Heart left ventricle (tissue), 16 donors: Measurements from ENCODE around the gene GALNT10. TPM values are rescaled to one million over a fixed set of nuclear protein-coding genes. Genes with fewer than 3 reads are reported as not detected.

Source experiments
- ATAC-seq, 4 donors: fragments of 200-7000 bp; cut with Tn5 transposase; one replicate each; pipeline ENCODE4 v1.9.1; 2020 to 2022; ENCODE audit warnings: moderate library complexity in 4 of 4, mild to moderate bottlenecking in 3 of 4, moderate number of reproducible peaks in 1 of 4
- DNase-seq, 5 donors: peaks; one replicate each; pipeline ENCODE4 v3.0.0-alpha.2; 2020
- H3K27ac ChIP-seq, 12 donors: fragments of 200-600 bp; sonication (generic) in 4 of 12; one replicate each; pipeline versions ENCODE4 v1.5.0 to v1.8.0; 2016 to 2022; ENCODE audit warnings: mild to moderate bottlenecking in 2 of 12
- H3K27me3 ChIP-seq, 9 donors: fragments of 200-600 bp; sonication (generic) in 2 of 9; one replicate each; pipeline versions ENCODE4 v1.5.1 to v1.8.0; 2016 to 2022; ENCODE audit warnings: mild to moderate bottlenecking in 3 of 9
- H3K36me3 ChIP-seq, 9 donors: fragments of 200-600 bp; sonication (generic) in 2 of 9; one replicate each; pipeline versions ENCODE4 v1.5.0 to v1.8.0; 2018 to 2022; ENCODE audit warnings: mild to moderate bottlenecking in 2 of 9
- H3K4me1 ChIP-seq, 12 donors: fragments of 200-600 bp; sonication (generic) in 4 of 12; one replicate each; pipeline versions ENCODE4 v1.5.0 to v1.8.0; 2016 to 2022; ENCODE audit warnings: mild to moderate bottlenecking in 3 of 12
- H3K4me3 ChIP-seq, 12 donors: fragments of 200-600 bp; sonication (generic) in 4 of 12; one replicate each; pipeline versions ENCODE4 v1.5.0 to v1.8.0; 2017 to 2022; ENCODE audit warnings: mild to moderate bottlenecking in 9 of 12, moderate library complexity in 4 of 12
- H3K9me3 ChIP-seq, 12 donors: fragments of 200-600 bp; sonication (generic) in 4 of 12; one replicate each; pipeline versions ENCODE4 v1.5.0 to v1.8.0; 2016 to 2022; ENCODE audit warnings: mild to moderate bottlenecking in 1 of 12
- CTCF ChIP-seq, 12 donors: fragments of 200-600 bp; sonication (generic) in 4 of 12; IDR thresholded peaks; one replicate each; pipeline versions ENCODE4 v1.5.0 to v1.8.0; 2018 to 2022; ENCODE audit warnings: antibody characterized with exemption in 12 of 12, mild to moderate bottlenecking in 5 of 12
- POLR2A ChIP-seq, 2 donors: fragments of 450-650 bp; IDR thresholded peaks; one replicate each; pipeline ENCODE4 v1.6.1; 2017; ENCODE audit warnings: antibody characterized with exemption in 2 of 2, mild to moderate bottlenecking in 2 of 2, moderate library complexity in 2 of 2
- WGBS, 4 donors: extraction: QIAGEN DNeasy Blood & Tissue Kit in 2 of 4; methylation state at CpG; one replicate each; pipeline versions ENCODE4 v1.1.5 to v1.1.7; 2013 to 2018; 5-methylcytosine and 5-hydroxymethylcytosine counted together
- intact Hi-C, 10 donors: fragments of 100-400 bp; cut with DNase I; formaldehyde crosslinking; loops; one replicate each; pipeline versions ENCODE4 v1.11.1 to v1.14.2; 2022
- polyA plus RNA-seq, 2 donors: library from polyadenylated mRNA; stranded (reverse); fragments of 200-250 nt; gene quantifications; one replicate each; pipeline ENCODE4 v1.2.3, GENCODE V29; 2013
- total RNA-seq, 9 donors: library from RNA; depleted of rRNA in 2 of 9; stranded (reverse); fragments of >200 nt in 2 of 9; fragmentation: NEBNext Ultra II Directional in 3 of 9; extraction: Animal tissue kit (Norgen Biotek cat#: 25700) in 3 of 9; gene quantifications; one replicate each; pipeline versions ENCODE4 v1.1.0 to v1.2.4, GENCODE V29; 2016 to 2023
- donor health status: ischemic (EF 13 %, LVEDD 7.1; RV severe dilation, severe dysfunction).
- donor health status: healthy with polysubstance abuse.
- donor health status: DM: no; HTN: yes; CAD: no.
- donor health status: DM: no; HTN: no; CAD: no.
- donor health status: ischemic (EF 25% LVEDD 6.9; RV normal size, moderate dysfunction).
- donor health status: ischemic (EF 25% LVEDD 5.7; RV mildly dilated, moderate dysfunction).
- donor health status: healthy.
- donor health status: DM: yes; HTN: yes; CAD: no.
- donor health status: ischemic (EF 35%, LVEDD 5.7; RV mildly dilated, moderate dysfunction).
- donor health status: nonischemic (EF 11% LVEDD 7.7; RV severe dilation, severe dysfunction).
- donor health status: DM: yes; HTN: yes; CAD: no.
- donor health status: PGD.
- donor health status: ischemic (EF 29% LVEDD 5.4; RV normal size, mild dysfunction).
- donor health status: nonischemic (EF 23%, LVEDD 6.1; RV moderate dilation, normal function).

The GALNT10 gene
- total and polyA plus RNA-seq, 11 donors, result 2.7 to 20.7 (median 14.4) TPM

- peaks cover 0 to 64% (median 32%) of the 10 kb centered on the region in 9 donors for H3K36me3 ChIP-seq
- ATAC-seq, result no peak
- H3K27ac ChIP-seq, result no peak overlapping the region
- 80 to 99% (median 90%) methylated on average over 6 of the region's 6 CpGs for WGBS, 4 donors
- peaks cover 0 to under 1% (median 0%) of the 10 kb centered on the region in 12 donors for H3K4me1 ChIP-seq
- no peaks in the 10 kb centered on the region for H3K27me3 ChIP-seq
- H3K4me3 ChIP-seq, result no peak overlapping the region
- intact Hi-C loops, result no loop called here
- TF ChIP-seq CTCF (IDR thresholded peaks at IDR 0.05) (no peak), POLR2A (IDR thresholded peaks at IDR 0.05) (no peak)
- no peak for DNase-seq
- H3K9me3 ChIP-seq, result no peaks in the 10 kb centered on the region
These were observed 220.3 kb downstream of the GALNT10 start for GRCh38 chr5:154410786-154411185.

GRCh38 chr5:154411338-154411737, 220.8 kb downstream of the GALNT10 start:
- no peaks in the 10 kb centered on the region for H3K27me3 ChIP-seq
- DNase-seq, result no peak
- H3K4me3 ChIP-seq, result no peak overlapping the region
- H3K4me1 ChIP-seq, result no peaks in the 10 kb centered on the region
- TF ChIP-seq CTCF (IDR thresholded peaks at IDR 0.05) (no peak), POLR2A (IDR thresholded peaks at IDR 0.05) (no peak)
- H3K27ac ChIP-seq, result no peak overlapping the region
- WGBS, 4 donors, result 95 to 99% (median 97%) methylated on average over 5 of the region's 5 CpGs
- no peaks in the 10 kb centered on the region for H3K9me3 ChIP-seq
- intact Hi-C loops, result no loop called here
- ATAC-seq, result no peak
- peaks cover 0 to 69% (median 36%) of the 10 kb centered on the region in 9 donors for H3K36me3 ChIP-seq

- Histone ChIP-seq H3K4me3 (no peak overlapping the region), H3K27me3 (no peaks in the 10 kb centered on the region), H3K9me3 (no peaks in the 10 kb centered on the region), H3K4me1 (no peaks in the 10 kb centered on the region), H3K27ac (no peak overlapping the region), H3K36me3 (peaks cover 0 to 77% (median 45%) of the 10 kb centered on the region in 9 donors)
- intact Hi-C loops, result no loop called here
- ATAC-seq, result no peak
- DNase-seq, result no peak
- 92 to 99% (median 96%) methylated on average over 3 of the region's 3 CpGs for WGBS, 4 donors
- TF ChIP-seq POLR2A (IDR thresholded peaks at IDR 0.05) (no peak), CTCF (IDR thresholded peaks at IDR 0.05) (no peak)
These were observed 221.8 kb downstream of the GALNT10 start for GRCh38 chr5:154412316-154412715.

GRCh38 chr5:154412925-154413324, 222.4 kb downstream of the GALNT10 start:
- Histone ChIP-seq H3K4me1 (no peaks in the 10 kb centered on the region), H3K9me3 (no peaks in the 10 kb centered on the region), H3K27ac (no peak overlapping the region), H3K4me3 (no peak overlapping the region), H3K27me3 (no peaks in the 10 kb centered on the region), H3K36me3 (peaks cover 0 to 83% (median 45%) of the 10 kb centered on the region in 9 donors)
- intact Hi-C loops, result no loop called here
- 87 to 95% (median 92%) methylated on average over 4 to 9 of the region's 9 CpGs for WGBS, 4 donors
- TF ChIP-seq CTCF (IDR thresholded peaks at IDR 0.05), result no peak
- TF ChIP-seq POLR2A (IDR thresholded peaks at IDR 0.05), result no peak
- DNase-seq (no peak), ATAC-seq (no peak)
